Stimulated activated CD4-positive, alpha-beta T cell treated with anti-CD3 and anti-CD28 coated beads, Interleukin-15, amount 100 ng/mL, for 48 hours (primary cell): ENCODE results near the gene AGBL1.
"Not testable (repeated sequence)": the region's sequence is repeated elsewhere in the genome, so short reads cannot be mapped to it uniquely, and the experiment has no call there.

ENCODE experiments used
- DNase-seq, 2 donors: peaks; one replicate each; pipeline ENCODE4 v3.0.0-alpha.2; 2020; ENCODE audit warnings: low read depth in 2 of 2

The AGBL1 gene

DNA sequence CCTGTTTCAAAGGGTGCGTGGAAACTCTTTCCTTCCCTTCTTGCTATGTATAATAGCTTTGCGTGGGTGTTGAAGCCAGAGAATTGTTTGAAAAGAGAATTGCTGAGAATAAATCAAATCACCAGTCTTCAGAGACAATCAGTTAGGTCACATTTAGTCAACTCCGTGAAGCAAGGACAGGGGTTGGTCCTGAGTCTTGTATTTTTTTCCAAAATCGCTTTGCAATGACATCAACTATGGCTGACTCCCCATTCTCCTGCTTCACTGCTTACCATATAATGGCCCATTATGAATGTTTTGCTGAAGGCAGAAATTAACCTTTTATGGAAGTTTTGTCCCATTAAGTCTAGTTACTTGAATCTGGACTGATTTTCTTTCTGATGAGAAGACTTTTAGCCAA, 852.8 kb downstream of the AGBL1 start:
- no peak for DNase-seq

DNA sequence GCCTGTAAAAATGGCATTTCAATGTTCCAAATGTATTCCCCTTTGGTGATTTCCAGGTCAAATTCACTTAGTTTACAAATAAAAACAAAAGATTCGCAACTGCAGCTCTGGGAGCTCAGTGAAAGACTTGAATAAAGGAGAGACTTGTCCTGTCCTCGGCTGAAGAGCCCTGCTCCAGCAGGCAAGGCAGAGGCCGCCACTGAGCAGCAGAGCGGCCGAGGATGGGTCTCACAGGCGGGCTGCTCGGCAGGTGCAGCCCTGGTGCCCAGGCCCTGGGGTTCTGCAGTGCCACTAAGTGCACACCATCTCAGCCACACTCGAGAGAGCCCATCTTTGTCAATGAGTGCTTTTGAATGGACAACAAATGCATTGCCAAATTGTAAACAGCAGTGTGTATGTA, 856.2 kb downstream of the AGBL1 start:
- DNase-seq: no peak

GRCh38 chr15:86942285-86942684, 862.6 kb downstream of the AGBL1 start:
- DNase-seq: no peak

- DNase-seq: no peak
Observed at GRCh38 chr15:86948719-86949118, 869.0 kb downstream of the AGBL1 start.

- no peak for DNase-seq
Observed at GRCh38 chr15:86959254-86959653, 879.6 kb downstream of the AGBL1 start.

- DNase-seq: no peak
Observed at GRCh38 chr15:86961669-86962068, 882.0 kb downstream of the AGBL1 start.

DNA sequence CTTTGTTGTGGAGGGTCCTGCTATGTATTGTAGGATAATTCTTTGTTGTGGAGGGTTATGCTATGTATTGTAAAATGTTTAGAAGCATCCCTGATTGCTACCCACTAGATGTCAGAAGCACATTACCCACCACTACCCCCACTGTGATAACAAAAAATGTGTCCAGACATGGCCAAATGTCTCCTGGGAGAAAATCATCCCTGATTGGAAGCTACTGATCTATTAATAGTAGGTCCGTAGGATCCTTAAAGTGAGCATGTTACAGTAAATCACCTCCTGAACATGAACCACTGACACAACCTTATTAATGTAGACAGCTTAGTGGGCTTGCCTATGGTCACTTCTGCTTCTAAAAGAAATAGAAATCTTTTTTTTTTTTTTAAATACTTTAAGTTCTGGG, 884.6 kb downstream of the AGBL1 start:
- DNase-seq: no peak

DNA sequence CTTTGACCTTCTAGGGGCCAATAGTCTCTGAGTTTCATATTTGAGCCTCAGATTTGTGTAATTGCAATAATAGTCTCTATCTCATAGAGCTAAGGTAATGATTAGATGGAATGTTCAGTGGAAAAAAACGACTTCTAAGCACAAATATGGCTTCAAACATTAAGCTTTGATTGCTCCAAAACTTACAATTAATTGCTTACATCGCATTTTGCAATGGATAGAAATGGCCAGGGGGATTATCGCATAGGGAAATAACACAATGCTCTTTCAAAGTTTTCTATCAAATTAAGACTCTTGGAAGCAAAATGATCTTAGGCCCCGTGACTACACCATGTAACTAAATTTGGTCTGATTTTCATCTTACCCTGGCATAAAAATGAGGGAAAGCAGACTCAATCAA, 888.6 kb downstream of the AGBL1 start:
- no peak for DNase-seq

DNA sequence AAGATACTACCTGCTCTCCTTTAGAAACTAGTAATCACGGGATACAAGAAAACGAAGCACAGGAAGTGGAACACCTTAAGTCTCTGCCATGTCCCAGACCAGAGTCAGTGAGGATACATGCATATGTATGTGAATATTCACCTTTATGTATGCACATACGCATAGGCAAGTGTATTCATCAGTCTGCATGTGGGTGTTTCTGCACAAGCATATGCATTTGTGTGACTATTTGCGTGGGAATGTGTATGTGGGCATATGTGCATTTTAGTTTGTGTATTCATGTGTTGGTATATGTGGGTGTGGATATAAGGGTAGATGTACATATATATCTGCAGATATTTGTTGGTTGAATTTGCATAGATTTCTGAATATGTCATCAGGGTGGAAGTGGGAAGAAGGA, 889.7 kb downstream of the AGBL1 start:
- no peak for DNase-seq

- DNase-seq: no peak
Observed at GRCh38 chr15:86973284-86973844, 893.7 kb downstream of the AGBL1 start.

DNA sequence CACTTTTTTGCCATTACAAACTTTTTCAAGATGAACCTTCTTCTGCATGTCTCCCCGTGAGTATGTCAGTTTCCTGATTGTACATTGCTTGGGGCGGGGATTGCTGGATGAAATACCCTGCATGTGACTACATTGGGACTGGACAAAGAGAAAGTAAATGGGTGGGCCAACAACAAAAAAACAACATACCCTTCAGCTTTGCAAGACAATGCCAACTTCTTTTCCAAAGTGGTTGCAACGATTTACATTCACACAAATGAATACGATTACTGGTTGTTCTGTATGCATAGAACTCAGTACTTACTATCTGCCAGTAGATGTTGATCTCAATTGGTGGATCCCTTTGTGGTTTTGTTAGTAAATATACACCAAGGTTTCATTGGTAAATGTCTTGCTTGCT, 908.4 kb downstream of the AGBL1 start:
- DNase-seq: no peak

DNA sequence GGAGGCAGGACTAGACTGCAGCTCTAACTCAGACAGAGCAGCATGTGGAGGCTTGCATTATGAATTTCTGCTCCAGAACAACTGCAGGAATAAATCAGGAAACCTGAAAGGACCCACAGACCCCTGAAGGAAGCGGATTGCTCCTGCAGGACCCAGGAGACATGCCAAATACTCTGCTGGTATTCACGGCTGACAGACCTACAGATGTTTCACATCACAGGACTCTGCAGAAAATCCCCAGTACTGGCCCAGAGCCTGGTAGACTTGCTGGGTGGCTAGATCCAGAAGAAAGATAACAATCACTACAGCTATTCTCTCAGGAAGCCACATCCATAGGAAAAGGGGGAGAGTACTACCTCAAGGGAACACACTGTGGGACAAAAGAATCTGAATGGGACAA, 942.1 kb downstream of the AGBL1 start:
- DNase-seq: no peak

DNA sequence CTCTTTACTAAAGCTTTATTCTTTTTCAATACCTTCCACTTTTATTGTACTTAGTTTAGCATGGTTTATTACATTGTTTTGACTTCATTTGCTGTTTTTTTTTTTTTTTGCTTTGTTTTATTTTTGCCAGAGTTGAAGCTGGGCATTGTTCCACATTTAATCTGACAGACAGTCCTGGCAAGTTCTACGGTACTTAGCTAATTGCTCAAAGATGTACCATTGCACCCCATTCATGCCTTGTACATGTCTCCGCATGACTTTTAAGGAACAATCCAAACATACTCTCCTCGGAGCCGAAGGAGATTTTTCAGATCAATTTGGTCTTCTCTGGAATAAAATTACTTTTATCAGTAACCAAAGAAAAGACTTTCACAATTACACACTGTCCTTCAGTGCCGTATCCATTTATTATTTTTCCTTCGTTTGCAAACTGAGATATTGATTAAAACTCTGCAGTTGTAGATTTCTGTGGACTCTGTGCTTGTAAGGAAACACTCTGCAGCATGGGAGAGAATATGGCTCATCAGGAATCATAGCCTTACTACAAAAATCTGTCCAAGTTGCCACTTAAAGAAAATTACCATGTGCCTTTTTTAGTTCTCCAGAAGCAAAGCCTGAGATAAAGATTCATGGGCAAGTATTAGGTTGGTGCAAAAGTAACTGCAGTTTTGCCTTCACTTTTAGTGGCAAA, 952.0 kb downstream of the AGBL1 start:
- DNase-seq: no peak

- DNase-seq: no peak
Observed at GRCh38 chr15:87032295-87032694, 952.6 kb downstream of the AGBL1 start.

DNA sequence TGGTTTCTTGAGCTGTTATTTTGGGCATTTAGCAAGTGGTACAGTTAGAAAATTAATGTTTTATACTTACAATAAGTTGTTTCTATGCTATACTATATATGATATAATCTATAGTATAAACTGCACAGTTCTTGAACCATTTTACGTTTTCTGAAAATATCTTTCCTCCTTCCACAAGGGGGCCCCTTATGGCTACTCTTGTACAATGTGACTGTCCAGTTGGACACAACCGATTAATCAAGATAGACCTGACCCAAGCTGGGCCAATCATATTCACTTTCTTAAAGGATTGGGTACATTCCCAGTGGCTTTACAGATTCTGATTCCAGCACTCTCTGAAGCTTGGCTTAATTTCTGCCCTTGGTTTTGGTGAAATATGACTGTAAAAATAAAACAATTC, 953.4 kb downstream of the AGBL1 start:
- no peak for DNase-seq

GRCh38 chr15:87034886-87035285, 955.2 kb downstream of the AGBL1 start:
- no peak for DNase-seq

DNA sequence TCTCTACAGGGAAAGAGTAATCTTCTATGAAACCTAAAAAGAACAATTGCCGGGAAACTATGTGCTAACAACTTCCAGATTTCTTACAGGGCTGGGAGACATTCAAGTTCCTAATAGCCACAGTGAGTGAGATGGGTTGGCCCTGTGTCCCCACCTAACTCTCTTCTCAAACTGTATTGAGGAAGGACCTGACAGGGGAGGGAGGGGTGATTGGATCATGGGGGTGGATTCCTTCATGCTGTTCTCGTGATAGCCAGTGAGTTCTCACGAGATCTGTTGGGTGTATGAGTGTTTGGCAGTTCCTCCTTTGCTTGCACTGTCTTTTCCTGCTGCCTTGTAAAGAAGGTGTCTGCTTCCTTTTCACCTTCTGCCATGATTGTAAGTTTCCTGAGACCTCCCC, 958.7 kb downstream of the AGBL1 start:
- DNase-seq: no peak

DNA sequence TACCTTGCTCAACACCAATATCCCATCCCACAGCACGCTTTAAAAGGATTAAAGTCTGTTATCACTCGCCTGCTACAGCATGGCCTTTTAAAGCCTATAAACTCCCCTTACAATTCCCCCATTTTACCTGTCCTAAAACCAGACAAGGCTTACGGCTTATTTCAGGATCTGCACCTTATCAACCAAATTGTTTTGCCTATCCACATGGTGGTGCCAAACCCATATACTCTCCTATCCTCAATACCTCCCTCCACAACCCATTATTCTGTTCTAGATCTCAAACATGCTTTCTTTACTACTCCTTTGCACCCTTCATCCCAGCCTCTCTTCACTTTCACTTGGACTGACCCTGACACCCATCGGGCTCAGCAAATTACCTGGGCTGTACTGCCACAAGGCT, 962.9 kb downstream of the AGBL1 start:
- not testable (repeated sequence) for DNase-seq

GRCh38 chr15:87045746-87046145, 966.1 kb downstream of the AGBL1 start:
- no peak for DNase-seq

DNA sequence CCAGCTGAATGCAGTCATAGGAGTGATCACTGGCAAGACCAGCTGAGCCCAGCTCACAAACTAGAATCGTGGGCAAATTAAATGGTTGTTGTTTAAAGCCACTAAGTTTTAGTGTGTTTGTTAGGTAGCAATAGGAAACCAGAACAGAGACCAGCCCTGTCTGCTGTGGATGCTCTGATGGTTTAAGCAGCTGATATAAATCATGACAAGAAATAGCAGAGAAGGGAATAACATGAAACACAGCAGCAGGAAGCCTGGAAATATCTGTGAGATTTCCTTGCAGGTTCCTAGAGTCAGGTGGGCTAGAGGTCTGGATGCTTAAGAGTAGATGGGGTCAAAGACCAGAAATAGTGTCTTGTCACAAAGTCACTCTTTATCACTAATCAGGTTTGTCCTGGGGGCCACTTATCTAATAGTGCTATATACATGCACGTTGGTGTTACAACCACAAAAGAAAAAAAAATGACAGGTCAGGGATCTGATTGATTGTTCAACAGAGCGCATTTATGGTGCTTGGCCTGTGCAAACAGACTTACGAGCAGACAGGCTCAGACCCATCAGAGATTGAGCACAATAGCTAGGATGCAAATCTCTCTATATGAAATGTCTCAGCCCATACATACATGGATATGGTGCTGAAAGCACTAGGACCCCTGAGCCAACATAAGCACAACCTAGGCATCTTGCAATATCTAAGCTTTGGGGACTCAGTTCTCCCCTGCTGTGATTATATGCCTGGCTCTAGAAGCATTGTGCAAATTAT, 967.7 kb downstream of the AGBL1 start:
- no peak for DNase-seq
